ENCODE results near the gene TENM4.

- TF ChIP-seq EP300 (IDR thresholded peaks at IDR 0.05): no peak
- TF ChIP-seq POLR2A (IDR thresholded peaks at IDR 0.05): no peak
Measured at GRCh38 chr11:79113054-79113690, 327.7 kb downstream of the TENM4 start.
